Colonic mucosa (tissue), 4 donors: Measurements from ENCODE around the gene GPC1. TPM values are rescaled to one million over a fixed set of nuclear protein-coding genes. Genes with fewer than 3 reads are reported as not detected.

Source experiments
- DNase-seq: peaks from one replicate; pipeline ENCODE4 v3.0.0-alpha.2; 2020
- H3K27ac ChIP-seq: fragments of 200-600 bp; one replicate; pipeline ENCODE4 v1.8.0; 2021
- H3K27me3 ChIP-seq: fragments of 200-600 bp; one replicate; pipeline ENCODE4 v1.8.0; 2021
- H3K36me3 ChIP-seq: fragments of 200-600 bp; one replicate; pipeline ENCODE4 v1.8.0; 2021
- H3K4me1 ChIP-seq: fragments of 200-600 bp; one replicate; pipeline ENCODE4 v1.8.0; 2021; ENCODE audit warnings: mild to moderate bottlenecking
- H3K4me3 ChIP-seq: fragments of 200-600 bp; one replicate; pipeline ENCODE4 v1.8.0; 2021
- H3K9ac ChIP-seq, 2 donors: one replicate each; pipeline ENCODE4 v1.7.0; 2013; ENCODE audit warnings: control low read depth in 2 of 2, low read depth in 2 of 2, low read length in 2 of 2
- H3K9me3 ChIP-seq: fragments of 200-600 bp; one replicate; pipeline ENCODE4 v1.8.0; 2021
- CTCF ChIP-seq: fragments of 200-600 bp; IDR thresholded peaks from one replicate; pipeline ENCODE4 v1.8.0; 2022; ENCODE audit warnings: antibody characterized with exemption, mild to moderate bottlenecking
- intact Hi-C: fragments of 100-400 bp; cut with DNase I; formaldehyde crosslinking; loops from one replicate; pipeline ENCODE4 v1.14.1; 2022
- microRNA-seq: library from miRNA; unstranded; fragments of <30 nt; microRNA quantifications from one replicate; pipeline ENCODE4, GENCODE V29; 2019
- total RNA-seq, 2 donors: library from RNA; stranded (reverse); fragmentation: NEBNext Ultra II Directional in 1 of 2; extraction: Animal tissue kit (Norgen Biotek cat#: 25700) in 1 of 2; gene quantifications; one replicate each; pipeline ENCODE4 v1.2.1, GENCODE V29; 2021
- donor health status: healthy.
- donor health status: DM: no; HTN: no; CAD: no.
- donor health status: DM: no; HTN: no; CAD: no.

The GPC1 gene
- total RNA-seq, 2 donors from 2014 or later = 19.0 to 23.1 TPM

GRCh38 chr2:240517342-240517741 is 81.9 kb downstream of the GPC1 start:
- Histone ChIP-seq H3K9me3 (no peaks in the 10 kb centered on the region), H3K9ac (no peak overlapping the region), H3K36me3 (no peaks in the 10 kb centered on the region), H3K27me3 (no peaks in the 10 kb centered on the region), H3K4me1 (no peaks in the 10 kb centered on the region), H3K27ac (no peak overlapping the region), H3K4me3 (no peak overlapping the region)
- DNase-seq = no peak
- intact Hi-C loops = loop anchor here (10.0 kb wide), 1 partner anchor 87 kb away; no protein-coding TSS in a partner anchor
- TF ChIP-seq CTCF = no peak

Small RNAs within 50 kb of the gene (microRNA-seq; reads per million reads assigned to microRNA genes)
- gene MIR149 = 587 reads per million, percentile 73 among the genes with 10 or more reads in this experiment

Other genes with a start within 250 kb of the GPC1 start
- gene ANKMY1, start 122.3 kb downstream of the GPC1 start, total RNA-seq = 10 to 100 TPM; 12.3 to 18.1 TPM
- 1 to 10 TPM; 3.9 to 5.3 TPM for gene DUSP28, start 124.7 kb downstream of the GPC1 start, total RNA-seq
- 100 to 1,000 TPM in 1 of 2 donors, 10 to 100 TPM in 1; 87.2 to 108 TPM for gene RNPEPL1, start 132.8 kb downstream of the GPC1 start, total RNA-seq
- gene CAPN10, start 151.1 kb downstream of the GPC1 start, total RNA-seq = 10 to 100 TPM; 29.1 to 47.8 TPM
- 10 to 100 TPM; 64.4 to 92.2 TPM for gene GPR35, start 189.8 kb downstream of the GPC1 start, total RNA-seq
- gene AQP12B, start 247.2 kb downstream of the GPC1 start, total RNA-seq = 1 to 10 TPM; 7.9 to 9.6 TPM